Gastrocnemius medialis (tissue), 4 donors: ENCODE data around the gene TRIM22.

ENCODE experiments used
- CTCF ChIP-seq, 5 experiments: fragments of 450-650 bp in 3 of 5; fragments of 200-600 bp in 2 of 5; sonication (generic) in 2 of 5; IDR thresholded peaks in 4 of 5; conservative IDR thresholded peaks in 1 of 5; 1 replicate in 4 of 5; 2 replicates in 1 of 5; pipeline ENCODE4 v1.5.1; 2016 to 2019; ENCODE audit warnings: antibody characterized with exemption in 5 of 5, mild to moderate bottlenecking in 3 of 5, moderate library complexity in 3 of 5
- POLR2A ChIP-seq, 2 donors: fragments of 450-650 bp; IDR thresholded peaks; one replicate each; pipeline ENCODE4 v1.6.1; 2017; ENCODE audit warnings: antibody characterized with exemption in 2 of 2, mild to moderate bottlenecking in 2 of 2, moderate library complexity in 2 of 2

- TF ChIP-seq CTCF (IDR thresholded peaks at IDR 0.05 in 4 of 5, conservative IDR thresholded peaks at IDR 0.05 in 1 of 5): no peak
- TF ChIP-seq POLR2A (IDR thresholded peaks at IDR 0.05): no peak
Measured at GRCh38 chr11:5737091-5737490, 47.5 kb downstream of the TRIM22 start.
